ENCODE measurements around the gene PCDHB7. TPM values are rescaled to one million over a fixed set of nuclear protein-coding genes. Genes with fewer than 3 reads are reported as not detected.
"Not testable (repeated sequence)": the region's sequence is repeated elsewhere in the genome, so short reads cannot be mapped to it uniquely, and the experiment has no call there.

Gene PCDHB7
- total RNA-seq, 1 experiment from 2014 or later = not detected

DNA sequence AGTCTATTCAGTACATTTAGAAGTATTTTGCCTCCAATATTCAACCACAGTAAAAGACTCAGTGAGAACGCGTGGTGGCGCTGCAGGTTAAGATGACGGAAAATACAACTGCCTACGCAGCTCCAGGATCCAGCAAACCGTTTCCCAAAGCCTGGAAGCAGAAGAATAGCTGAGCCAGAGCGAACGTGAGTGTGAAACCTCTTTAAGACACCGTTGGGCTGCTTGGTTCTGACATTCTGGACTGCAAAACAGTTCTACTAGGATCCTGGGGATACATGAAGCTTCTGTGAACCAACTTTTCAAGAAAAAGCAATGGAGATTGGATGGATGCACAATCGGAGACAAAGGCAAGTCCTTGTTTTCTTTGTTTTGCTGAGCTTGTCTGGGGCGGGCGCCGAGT is 9.8 kb downstream of the PCDHB7 start, which contains the start of gene PCDHB16:
TSS of gene PCDHB16 (plus strand) at position 140 of the 400 bp plus-strand sequence. CDS start at position 313, 173 bp downstream.
- DNase-seq (ENCODE audit: low read depth, low spot score) (no peak), ATAC-seq (no peak)
- POLR2A ChIA-PET = no interaction called here
- BruUV-seq (replicated peaks) = no TSS peak
- Histone ChIP-seq H3K9ac (ENCODE audit: low read length) (no peak within 1 kb of the TSS), H3K4me1 (ENCODE audit: control insufficient read depth in 1 of 2, insufficient read depth in 2 of 2, low read length in 2 of 2) (no peaks in the 10 kb centered on the region), H3K27ac (ENCODE audit: low read depth, low read length) (no peak within 1 kb of the TSS), H3K9me2 (ENCODE audit: insufficient read depth) (no peaks in the 10 kb centered on the region), H3K27me3 (ENCODE audit: insufficient read depth, low read length) (no peaks in the 10 kb centered on the region), H3K36me3 (ENCODE audit: control insufficient read depth in 1 of 2, insufficient read depth in 2 of 2, low read length in 2 of 2) (no peaks in the 10 kb centered on the region), H3K79me2 (ENCODE audit: insufficient read depth, low read length) (no peaks in the 10 kb centered on the region), H3K4me3 (replicated peaks in 1 of 2; ENCODE audit: low read depth in 1 of 2, low read length in 2 of 2) (no peak within 1 kb of the TSS), H3K9me3 (ENCODE audit: control insufficient read depth in 1 of 2, insufficient read depth in 1 of 2, low read depth in 1 of 2, low read length in 2 of 2) (peaks cover 0 to 6% of the 10 kb centered on the region in 2 experiments; a peak in 2 of 4 replicates), H3K4me2 (ENCODE audit: low read length) (no peak within 1 kb of the TSS), H2AFZ (ENCODE audit: low read depth, low read length, poor library complexity, severe bottlenecking) (no peak within 1 kb of the TSS), H4K20me1 (ENCODE audit: insufficient read depth) (no peaks in the 10 kb centered on the region)
- TF ChIP-seq, protein P1, sequence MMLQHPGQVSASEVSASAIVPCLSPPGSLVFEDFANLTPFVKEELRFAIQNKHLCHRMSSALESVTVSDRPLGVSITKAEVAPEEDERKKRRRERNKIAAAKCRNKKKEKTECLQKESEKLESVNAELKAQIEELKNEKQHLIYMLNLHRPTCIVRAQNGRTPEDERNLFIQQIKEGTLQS (IDR thresholded peaks at IDR 0.05) = no peak
- TF ChIP-seq RAD21 (IDR thresholded peaks at IDR 0.05; ENCODE audit: low read depth) = peak; percentile 7; the same call in 1 of the 2 replicates
- RAD21 ChIA-PET (ENCODE audit: low non-redundant PET in 1 of 2, low total read pairs in 2 of 2, uncharacterized antibody in 2 of 2, unreplicated experiment in 2 of 2) = no interaction called here
- CTCF ChIA-PET = no interaction called here
- intact Hi-C loops (cut with micrococcal nuclease) = no loop called here

DNA sequence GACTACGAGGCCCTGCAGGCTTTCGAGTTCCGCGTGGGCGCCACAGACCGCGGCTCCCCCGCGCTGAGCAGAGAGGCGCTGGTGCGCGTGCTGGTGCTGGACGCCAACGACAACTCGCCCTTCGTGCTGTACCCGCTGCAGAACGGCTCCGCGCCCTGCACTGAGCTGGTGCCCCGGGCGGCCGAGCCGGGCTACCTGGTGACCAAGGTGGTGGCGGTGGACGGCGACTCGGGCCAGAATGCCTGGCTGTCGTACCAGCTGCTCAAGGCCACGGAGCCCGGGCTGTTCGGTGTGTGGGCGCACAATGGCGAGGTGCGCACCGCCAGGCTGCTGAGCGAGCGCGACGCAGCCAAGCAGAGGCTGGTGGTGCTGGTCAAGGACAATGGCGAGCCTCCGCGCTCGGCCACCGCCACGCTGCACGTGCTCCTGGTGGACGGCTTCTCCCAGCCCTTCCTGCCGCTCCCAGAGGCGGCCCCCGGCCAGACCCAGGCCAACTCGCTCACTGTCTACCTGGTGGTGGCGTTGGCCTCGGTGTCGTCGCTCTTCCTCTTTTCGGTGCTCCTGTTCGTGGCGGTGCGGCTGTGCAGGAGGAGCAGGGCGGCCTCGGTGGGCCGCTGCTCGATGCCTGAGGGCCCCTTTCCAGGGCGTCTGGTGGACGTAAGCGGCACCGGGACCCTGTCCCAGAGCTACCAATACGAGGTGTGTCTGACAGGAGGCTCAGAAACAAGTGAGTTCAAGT is 11.8 kb downstream of the PCDHB7 start:
- DNase-seq (ENCODE audit: low read depth, low spot score); ATAC-seq; H2AFZ ChIP-seq (ENCODE audit: low read depth, low read length, poor library complexity, severe bottlenecking); H4K20me1 ChIP-seq (ENCODE audit: insufficient read depth); H3K9me3 ChIP-seq (ENCODE audit: control insufficient read depth in 1 of 2, insufficient read depth in 1 of 2, low read depth in 1 of 2, low read length in 2 of 2); H3K36me3 ChIP-seq (ENCODE audit: control insufficient read depth in 1 of 2, insufficient read depth in 2 of 2, low read length in 2 of 2); H3K79me2 ChIP-seq (ENCODE audit: insufficient read depth, low read length); POLR2A ChIA-PET; H3K27me3 ChIP-seq (ENCODE audit: insufficient read depth, low read length); CTCF ChIA-PET; H3K9me2 ChIP-seq (ENCODE audit: insufficient read depth); H3K9ac ChIP-seq (ENCODE audit: low read length); H3K4me3 ChIP-seq (replicated peaks in 1 of 2; ENCODE audit: low read depth in 1 of 2, low read length in 2 of 2); RAD21 ChIA-PET (ENCODE audit: low non-redundant PET in 1 of 2, low total read pairs in 2 of 2, uncharacterized antibody in 2 of 2, unreplicated experiment in 2 of 2); H3K27ac ChIP-seq (ENCODE audit: low read depth, low read length); H3K4me2 ChIP-seq (ENCODE audit: low read length); intact Hi-C loops (cut with micrococcal nuclease); BruUV-seq (replicated peaks); H3K4me1 ChIP-seq (ENCODE audit: control insufficient read depth in 1 of 2, insufficient read depth in 2 of 2, low read length in 2 of 2): not testable (repeated sequence)
